WTC11 (cell line): ENCODE results near the gene DCAF6.

Source experiments
- ESRRA ChIP-seq: sonication (generic); formaldehyde crosslinking; IDR thresholded peaks from 2 replicates; pipeline ENCODE4 v1.8.1; 2022; ENCODE audit warnings: mild to moderate bottlenecking, missing genetic modification reagents, borderline replicate concordance
- GTF2I ChIP-seq: fragments of 250-450 bp; sonication (Bioruptor Pico); conservative IDR thresholded peaks from 2 replicates; pipeline ENCODE4 v1.4.0; 2021; ENCODE audit warnings: mild to moderate bottlenecking
- JUN ChIP-seq: sonication (generic); formaldehyde crosslinking; IDR thresholded peaks from 2 replicates; pipeline ENCODE4 v1.8.0; 2023; ENCODE audit warnings: mild to moderate bottlenecking, missing genetic modification reagents
- NR2C2 ChIP-seq: sonication (generic); formaldehyde crosslinking; IDR thresholded peaks from 2 replicates; pipeline ENCODE4 v1.8.0; 2022; ENCODE audit warnings: mild to moderate bottlenecking, missing genetic modification reagents
- SMAD3 ChIP-seq: sonication (generic); formaldehyde crosslinking; IDR thresholded peaks from 2 replicates; pipeline ENCODE4 v1.8.0; 2022; ENCODE audit warnings: missing genetic modification reagents, mild to moderate bottlenecking, borderline replicate concordance
- ZNF232 ChIP-seq: sonication (generic); formaldehyde crosslinking; IDR thresholded peaks from 2 replicates; pipeline ENCODE4 v1.8.0; 2022; ENCODE audit warnings: mild to moderate bottlenecking, missing genetic modification reagents
- ZNF416 ChIP-seq: fragments of 250-450 bp; sonication (Bioruptor Pico); IDR thresholded peaks from 2 replicates; pipeline ENCODE4 v1.9.0; 2021; ENCODE audit warnings: mild to moderate bottlenecking, inconsistent platforms
- TF ChIP-seq, protein P1 (sequence below): fragments of 200-600 bp; IDR thresholded peaks from 2 replicates; pipeline ENCODE4 v1.8.0; 2022; ENCODE audit warnings: antibody characterized with exemption
- TF ChIP-seq, protein P2 (sequence below): sonication (generic); formaldehyde crosslinking; IDR thresholded peaks from 2 replicates; pipeline ENCODE4 v1.8.0; 2023; ENCODE audit warnings: mild to moderate bottlenecking, missing genetic modification reagents
- TF ChIP-seq, protein P3 (sequence below): sonication (generic); formaldehyde crosslinking; IDR thresholded peaks from 2 replicates; pipeline ENCODE4 v1.8.0; 2022; ENCODE audit warnings: mild to moderate bottlenecking, missing genetic modification reagents
- TF ChIP-seq, protein P4 (sequence below): fragments of 250-450 bp; sonication (Bioruptor Pico); IDR thresholded peaks from 2 replicates; pipeline ENCODE4 v1.9.0; 2021; ENCODE audit warnings: mild to moderate bottlenecking
- TF ChIP-seq, protein P5 (sequence below): sonication (generic); formaldehyde crosslinking; IDR thresholded peaks from 2 replicates; pipeline ENCODE4 v1.8.0; 2023; ENCODE audit warnings: missing genetic modification reagents

DNA sequence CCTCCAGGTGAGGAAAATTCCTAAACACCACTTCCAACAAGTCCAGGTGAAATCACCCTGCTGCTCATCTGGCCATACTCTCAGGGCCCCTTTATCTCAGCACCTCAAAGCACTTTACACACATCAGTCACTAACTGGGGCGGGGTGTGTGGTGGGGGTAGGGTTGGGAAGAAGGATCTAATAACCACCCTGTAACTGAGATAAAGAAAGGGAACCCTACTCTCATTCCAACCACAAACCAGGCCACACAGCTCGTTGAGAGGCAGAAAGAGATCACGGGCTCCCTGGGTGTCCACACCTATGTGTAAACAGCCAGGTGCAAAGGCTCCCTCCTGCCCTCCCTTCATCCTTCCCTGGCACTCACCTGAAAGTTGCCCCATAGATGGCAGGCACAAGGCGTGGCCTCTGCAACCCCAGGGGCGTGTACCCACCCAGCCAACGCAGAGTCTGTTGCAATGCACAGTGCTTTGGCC, 179.9 kb downstream of the DCAF6 start:
- no peak for TF ChIP-seq ZNF232
- TF ChIP-seq, protein P1, sequence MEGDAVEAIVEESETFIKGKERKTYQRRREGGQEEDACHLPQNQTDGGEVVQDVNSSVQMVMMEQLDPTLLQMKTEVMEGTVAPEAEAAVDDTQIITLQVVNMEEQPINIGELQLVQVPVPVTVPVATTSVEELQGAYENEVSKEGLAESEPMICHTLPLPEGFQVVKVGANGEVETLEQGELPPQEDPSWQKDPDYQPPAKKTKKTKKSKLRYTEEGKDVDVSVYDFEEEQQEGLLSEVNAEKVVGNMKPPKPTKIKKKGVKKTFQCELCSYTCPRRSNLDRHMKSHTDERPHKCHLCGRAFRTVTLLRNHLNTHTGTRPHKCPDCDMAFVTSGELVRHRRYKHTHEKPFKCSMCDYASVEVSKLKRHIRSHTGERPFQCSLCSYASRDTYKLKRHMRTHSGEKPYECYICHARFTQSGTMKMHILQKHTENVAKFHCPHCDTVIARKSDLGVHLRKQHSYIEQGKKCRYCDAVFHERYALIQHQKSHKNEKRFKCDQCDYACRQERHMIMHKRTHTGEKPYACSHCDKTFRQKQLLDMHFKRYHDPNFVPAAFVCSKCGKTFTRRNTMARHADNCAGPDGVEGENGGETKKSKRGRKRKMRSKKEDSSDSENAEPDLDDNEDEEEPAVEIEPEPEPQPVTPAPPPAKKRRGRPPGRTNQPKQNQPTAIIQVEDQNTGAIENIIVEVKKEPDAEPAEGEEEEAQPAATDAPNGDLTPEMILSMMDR: no peak
- TF ChIP-seq NR2C2 (CRISPR knock-in tag): no peak
- no peak for TF ChIP-seq JUN (CRISPR knock-in tag)
- no peak for TF ChIP-seq ESRRA
- no peak for TF ChIP-seq GTF2I (CRISPR knock-in tag)
- TF ChIP-seq, protein P2, sequence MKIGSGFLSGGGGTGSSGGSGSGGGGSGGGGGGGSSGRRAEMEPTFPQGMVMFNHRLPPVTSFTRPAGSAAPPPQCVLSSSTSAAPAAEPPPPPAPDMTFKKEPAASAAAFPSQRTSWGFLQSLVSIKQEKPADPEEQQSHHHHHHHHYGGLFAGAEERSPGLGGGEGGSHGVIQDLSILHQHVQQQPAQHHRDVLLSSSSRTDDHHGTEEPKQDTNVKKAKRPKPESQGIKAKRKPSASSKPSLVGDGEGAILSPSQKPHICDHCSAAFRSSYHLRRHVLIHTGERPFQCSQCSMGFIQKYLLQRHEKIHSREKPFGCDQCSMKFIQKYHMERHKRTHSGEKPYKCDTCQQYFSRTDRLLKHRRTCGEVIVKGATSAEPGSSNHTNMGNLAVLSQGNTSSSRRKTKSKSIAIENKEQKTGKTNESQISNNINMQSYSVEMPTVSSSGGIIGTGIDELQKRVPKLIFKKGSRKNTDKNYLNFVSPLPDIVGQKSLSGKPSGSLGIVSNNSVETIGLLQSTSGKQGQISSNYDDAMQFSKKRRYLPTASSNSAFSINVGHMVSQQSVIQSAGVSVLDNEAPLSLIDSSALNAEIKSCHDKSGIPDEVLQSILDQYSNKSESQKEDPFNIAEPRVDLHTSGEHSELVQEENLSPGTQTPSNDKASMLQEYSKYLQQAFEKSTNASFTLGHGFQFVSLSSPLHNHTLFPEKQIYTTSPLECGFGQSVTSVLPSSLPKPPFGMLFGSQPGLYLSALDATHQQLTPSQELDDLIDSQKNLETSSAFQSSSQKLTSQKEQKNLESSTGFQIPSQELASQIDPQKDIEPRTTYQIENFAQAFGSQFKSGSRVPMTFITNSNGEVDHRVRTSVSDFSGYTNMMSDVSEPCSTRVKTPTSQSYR (CRISPR knock-in tag): no peak
- TF ChIP-seq, protein P3, sequence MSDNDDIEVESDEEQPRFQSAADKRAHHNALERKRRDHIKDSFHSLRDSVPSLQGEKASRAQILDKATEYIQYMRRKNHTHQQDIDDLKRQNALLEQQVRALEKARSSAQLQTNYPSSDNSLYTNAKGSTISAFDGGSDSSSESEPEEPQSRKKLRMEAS: no peak
- TF ChIP-seq, protein P4, sequence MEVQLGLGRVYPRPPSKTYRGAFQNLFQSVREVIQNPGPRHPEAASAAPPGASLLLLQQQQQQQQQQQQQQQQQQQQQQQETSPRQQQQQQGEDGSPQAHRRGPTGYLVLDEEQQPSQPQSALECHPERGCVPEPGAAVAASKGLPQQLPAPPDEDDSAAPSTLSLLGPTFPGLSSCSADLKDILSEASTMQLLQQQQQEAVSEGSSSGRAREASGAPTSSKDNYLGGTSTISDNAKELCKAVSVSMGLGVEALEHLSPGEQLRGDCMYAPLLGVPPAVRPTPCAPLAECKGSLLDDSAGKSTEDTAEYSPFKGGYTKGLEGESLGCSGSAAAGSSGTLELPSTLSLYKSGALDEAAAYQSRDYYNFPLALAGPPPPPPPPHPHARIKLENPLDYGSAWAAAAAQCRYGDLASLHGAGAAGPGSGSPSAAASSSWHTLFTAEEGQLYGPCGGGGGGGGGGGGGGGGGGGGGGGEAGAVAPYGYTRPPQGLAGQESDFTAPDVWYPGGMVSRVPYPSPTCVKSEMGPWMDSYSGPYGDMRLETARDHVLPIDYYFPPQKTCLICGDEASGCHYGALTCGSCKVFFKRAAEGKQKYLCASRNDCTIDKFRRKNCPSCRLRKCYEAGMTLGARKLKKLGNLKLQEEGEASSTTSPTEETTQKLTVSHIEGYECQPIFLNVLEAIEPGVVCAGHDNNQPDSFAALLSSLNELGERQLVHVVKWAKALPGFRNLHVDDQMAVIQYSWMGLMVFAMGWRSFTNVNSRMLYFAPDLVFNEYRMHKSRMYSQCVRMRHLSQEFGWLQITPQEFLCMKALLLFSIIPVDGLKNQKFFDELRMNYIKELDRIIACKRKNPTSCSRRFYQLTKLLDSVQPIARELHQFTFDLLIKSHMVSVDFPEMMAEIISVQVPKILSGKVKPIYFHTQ (CRISPR knock-in tag): no peak
- TF ChIP-seq, protein P5, sequence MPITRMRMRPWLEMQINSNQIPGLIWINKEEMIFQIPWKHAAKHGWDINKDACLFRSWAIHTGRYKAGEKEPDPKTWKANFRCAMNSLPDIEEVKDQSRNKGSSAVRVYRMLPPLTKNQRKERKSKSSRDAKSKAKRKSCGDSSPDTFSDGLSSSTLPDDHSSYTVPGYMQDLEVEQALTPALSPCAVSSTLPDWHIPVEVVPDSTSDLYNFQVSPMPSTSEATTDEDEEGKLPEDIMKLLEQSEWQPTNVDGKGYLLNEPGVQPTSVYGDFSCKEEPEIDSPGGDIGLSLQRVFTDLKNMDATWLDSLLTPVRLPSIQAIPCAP: no peak
- TF ChIP-seq SMAD3 (CRISPR knock-in tag): no peak
- no peak for TF ChIP-seq ZNF416 (CRISPR knock-in tag)
